ENCODE results near the gene NSD1.

NSD1 gene

DNA sequence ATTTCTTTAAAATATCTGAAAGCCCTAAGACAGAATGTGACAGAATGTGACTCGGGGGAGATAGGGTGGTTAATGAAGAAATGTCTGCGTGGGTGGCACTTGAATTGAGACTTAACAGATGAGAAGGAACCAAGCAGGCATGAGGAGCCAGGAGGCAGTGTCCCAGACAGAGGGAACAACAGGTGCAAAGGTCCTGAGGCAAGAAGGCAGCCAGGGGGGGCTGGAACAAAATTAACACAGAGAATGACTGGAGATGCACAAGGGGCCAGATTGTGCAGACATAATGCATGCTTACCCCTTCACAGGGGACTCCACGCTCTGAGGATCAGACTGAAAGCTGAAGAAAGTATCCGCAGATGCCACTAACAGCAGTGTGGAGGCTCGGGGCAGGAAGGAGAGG is 216.2 kb downstream of the NSD1 start:
- in situ Hi-C loops (cut with MboI; ENCODE audit: low pct_unique_long_range_greater_than_20kb, low sequenced_read_pairs, unreplicated experiment), result no loop called here
- TF ChIP-seq, protein P1, sequence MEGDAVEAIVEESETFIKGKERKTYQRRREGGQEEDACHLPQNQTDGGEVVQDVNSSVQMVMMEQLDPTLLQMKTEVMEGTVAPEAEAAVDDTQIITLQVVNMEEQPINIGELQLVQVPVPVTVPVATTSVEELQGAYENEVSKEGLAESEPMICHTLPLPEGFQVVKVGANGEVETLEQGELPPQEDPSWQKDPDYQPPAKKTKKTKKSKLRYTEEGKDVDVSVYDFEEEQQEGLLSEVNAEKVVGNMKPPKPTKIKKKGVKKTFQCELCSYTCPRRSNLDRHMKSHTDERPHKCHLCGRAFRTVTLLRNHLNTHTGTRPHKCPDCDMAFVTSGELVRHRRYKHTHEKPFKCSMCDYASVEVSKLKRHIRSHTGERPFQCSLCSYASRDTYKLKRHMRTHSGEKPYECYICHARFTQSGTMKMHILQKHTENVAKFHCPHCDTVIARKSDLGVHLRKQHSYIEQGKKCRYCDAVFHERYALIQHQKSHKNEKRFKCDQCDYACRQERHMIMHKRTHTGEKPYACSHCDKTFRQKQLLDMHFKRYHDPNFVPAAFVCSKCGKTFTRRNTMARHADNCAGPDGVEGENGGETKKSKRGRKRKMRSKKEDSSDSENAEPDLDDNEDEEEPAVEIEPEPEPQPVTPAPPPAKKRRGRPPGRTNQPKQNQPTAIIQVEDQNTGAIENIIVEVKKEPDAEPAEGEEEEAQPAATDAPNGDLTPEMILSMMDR (IDR thresholded peaks at IDR 0.05; ENCODE audit: extremely low read depth, insufficient read depth, missing control alignments), result no peak
- DNase-seq (ENCODE audit: low spot score), result no peak

Measured in GM13977 (cell line).